NB4 (cell line): ENCODE measurements around the gene EIF4B.
A peak's percentile ranks its signal among the peaks of the same experiment; 100 is the strongest.

Source experiments
- DNase-seq: peaks from one replicate; pipeline ENCODE4 v3.0.0; 2010; ENCODE audit warnings: low read depth
- H3K4me3 ChIP-seq: one replicate; pipeline ENCODE4 v1.5.1; 2011; ENCODE audit warnings: mild to moderate bottlenecking, low read depth, low read length, moderate library complexity
- CTCF ChIP-seq: IDR thresholded peaks from one replicate; pipeline ENCODE4 v1.5.1; 2012; ENCODE audit warnings: low read depth, low read length
- MAX ChIP-seq: IDR thresholded peaks from 2 replicates; pipeline ENCODE4 v1.6.1; 2011; ENCODE audit warnings: low read depth, low read length
- MYC ChIP-seq: IDR thresholded peaks from 2 replicates; pipeline ENCODE4 v1.6.1; 2011; ENCODE audit warnings: low read depth, low read length
- POLR2A ChIP-seq: IDR thresholded peaks from 2 replicates; pipeline ENCODE4 v1.6.1; 2011; ENCODE audit warnings: mild to moderate bottlenecking; ENCODE audit not compliant: insufficient read length; ENCODE audit errors: extremely low read depth

Gene EIF4B

GRCh38 chr12:52992699-52993557, 13.3 kb upstream of the EIF4B start:
- TF ChIP-seq CTCF (no peak), MAX (peak; percentile 58)
- no peak overlapping the region for H3K4me3 ChIP-seq
- no peak for DNase-seq

GRCh38 chr12:52993558-52993869, 12.7 kb upstream of the EIF4B start:
- TF ChIP-seq POLR2A (no peak), MAX (no peak), MYC (no peak), CTCF (no peak)
- DNase-seq = no peak
- H3K4me3 ChIP-seq = no peak overlapping the region

GRCh38 chr12:53004178-53004577, 2.1 kb upstream of the EIF4B start:
- no peak for TF ChIP-seq MYC
- TF ChIP-seq CTCF = no peak
- TF ChIP-seq MAX = no peak
- TF ChIP-seq POLR2A = no peak
- DNase-seq = no peak

GRCh38 chr12:53004582-53004981, 1.7 kb upstream of the EIF4B start:
- peak; percentile 30 for DNase-seq
- TF ChIP-seq MYC (no peak), CTCF (no peak), MAX (no peak), POLR2A (no peak)
- peak overlapping the region; percentile 82 for H3K4me3 ChIP-seq

More at GRCh38 chr12:53004178-53004577, 2.1 kb upstream of the EIF4B start:
- no peak overlapping the region for H3K4me3 ChIP-seq

- peak overlapping the region; percentile 82 for H3K4me3 ChIP-seq
- DNase-seq = peak; percentile 42
- TF ChIP-seq POLR2A = no peak
- TF ChIP-seq MYC = no peak
- TF ChIP-seq CTCF = no peak
- no peak for TF ChIP-seq MAX
Measured at GRCh38 chr12:53005215-53005985, 856 bp upstream of the EIF4B start.
